ENCODE measurements around the gene CHURC1. TPM values are rescaled to one million over a fixed set of nuclear protein-coding genes. Genes with fewer than 3 reads are reported as not detected.

CHURC1 gene
- total and polyA plus RNA-seq, 2 of the 8 experiments (the other 6 are each of a cell fraction or from before 2014, with no cell fraction given): 50.2 to 59.3 TPM

- POLR2A ChIA-PET (ENCODE audit: partially characterized antibody): interaction anchor here (0.9 to 1.3 kb wide), 3 partner anchors 10 to 34 kb away, joined by 3 to 6 read pairs (median 5); partner anchors contain the start of gene CHURC1
- no peak for TF ChIP-seq BACH1 (IDR thresholded peaks at IDR 0.05; ENCODE audit: low read length)
- no peak for TF ChIP-seq CTCF (IDR thresholded peaks at IDR 0.05; ENCODE audit: control extremely low read depth in 1 of 3, insufficient read depth in 1 of 3, low read depth in 1 of 3, low read length in 3 of 3)
- no peak for TF ChIP-seq USF2 (IDR thresholded peaks at IDR 0.05; ENCODE audit: low read length)
- no peak for TF ChIP-seq BCL11A (IDR thresholded peaks at IDR 0.05; ENCODE audit: low read depth in 2 of 2, low read length in 2 of 2)
- no peak for TF ChIP-seq CHD1 (IDR thresholded peaks at IDR 0.05; ENCODE audit: low read depth, low read length)
- TF ChIP-seq SIX5 (IDR thresholded peaks at IDR 0.05; ENCODE audit: low read depth, low read length): no peak
- TF ChIP-seq SP1 (IDR thresholded peaks at IDR 0.05; ENCODE audit: low read depth, low read length): no peak
Measured at GRCh38 chr14:64880221-64881121, 33.8 kb upstream of the CHURC1 start.

More at GRCh38 chr14:64880221-64881121, 33.8 kb upstream of the CHURC1 start:
- Histone ChIP-seq H2AFZ (ENCODE audit: low read length) (peak overlapping the region; percentile 89), H3K4me1 (replicated peaks in 1 of 4; ENCODE audit: control insufficient read depth in 3 of 4, insufficient read depth in 4 of 4, low read length in 3 of 4) (peaks cover 0 to 3% (median 1%) of the 10 kb centered on the region in 4 experiments; a peak in 5 of 7 replicates), H3K23me2 (ENCODE audit: low read depth, low read length) (peaks cover 8% of the 10 kb centered on the region; the same call in 1 of the 2 replicates), H3K4me2 (ENCODE audit: insufficient read depth in 1 of 2, low read depth in 2 of 2, low read length in 2 of 2) (peak overlapping the region; percentile 98 to 99), H2BK15ac (ENCODE audit: low read length) (no peak overlapping the region), H2BK120ac (replicated peaks; ENCODE audit: low read depth, low read length) (no peak overlapping the region), H3K4ac (replicated peaks; ENCODE audit: insufficient read length, low read depth, low read length) (no peak overlapping the region), H4K91ac (replicated peaks; ENCODE audit: insufficient read length, low read length) (peak overlapping the region; percentile 22), H4K20me1 (replicated peaks in 1 of 2; ENCODE audit: control insufficient read depth in 1 of 2, insufficient read depth in 2 of 2, low read length in 2 of 2) (no peaks in the 10 kb centered on the region), H3K36me3 (ENCODE audit: control insufficient read depth in 2 of 4, insufficient read depth in 4 of 4, low read length in 3 of 4) (no peaks in the 10 kb centered on the region), H3K27me3 (replicated peaks in 1 of 4; ENCODE audit: control insufficient read depth in 3 of 4, extremely low read depth in 1 of 4, insufficient read depth in 3 of 4, low read length in 3 of 4) (peaks cover 0 to 34% (median 24%) of the 10 kb centered on the region in 4 experiments; a peak in 6 of 7 replicates), H2BK20ac (ENCODE audit: low read length) (no peak overlapping the region), H3K18ac (ENCODE audit: extremely low read depth, low read length) (no peak overlapping the region; the same call in 1 of the 2 replicates), H3K9ac (replicated peaks in 1 of 4; ENCODE audit: extremely low read depth in 1 of 4, low read depth in 3 of 4, low read length in 3 of 4) (peak overlapping the region in 3 of 4 experiments; percentile 36 to 72 (median 55); a peak in 5 of 7 replicates), H3K27ac (ENCODE audit: low read depth, low read length) (no peak overlapping the region), H3K4me3 (ENCODE audit: extremely low read depth in 1 of 4, insufficient read depth in 2 of 4, low read depth in 3 of 4, low read length in 4 of 4) (peak overlapping the region; percentile 56 to 82 (median 66)), H2AK5ac (ENCODE audit: low read depth, low read length) (no peak overlapping the region), H3K23ac (ENCODE audit: insufficient read length) (no peak overlapping the region), H3K79me1 (ENCODE audit: low read depth, low read length) (no peaks in the 10 kb centered on the region), H3K79me2 (ENCODE audit: control insufficient read depth in 1 of 2, insufficient read depth in 2 of 2, low read length in 2 of 2) (no peaks in the 10 kb centered on the region), H2BK5ac (ENCODE audit: low read depth, low read length) (peak overlapping the region; percentile 24; the same call in 1 of the 2 replicates), H3K9me3 (ENCODE audit: insufficient read depth in 2 of 2, low read depth in 1 of 2, low read length in 1 of 2) (no peaks in the 10 kb centered on the region), H4K5ac (ENCODE audit: insufficient read length, low read depth, low read length) (no peak overlapping the region), H3K56ac (replicated peaks; ENCODE audit: insufficient read length, low read depth, low read length) (no peak overlapping the region), H2BK12ac (ENCODE audit: low read depth, low read length) (no peak overlapping the region), H4K8ac (ENCODE audit: extremely low read depth, insufficient read depth, low read length) (no peak overlapping the region; the same call in 1 of the 2 replicates), H3K14ac (ENCODE audit: insufficient read length) (no peak overlapping the region)
- CTCF ChIA-PET (ENCODE audit: partially characterized antibody): interaction anchor here (1.0 to 9.1 kb wide), 17 partner anchors 8 to 140 kb away, joined by 3 to 97 read pairs (median 8); no protein-coding TSS in a partner anchor
- WGBS, 2 experiments (ENCODE audit: extremely low coverage in 1 of 2, insufficient coverage in 1 of 2, insufficient read length in 1 of 2, insufficient replicate concordance in 2 of 2, low coverage in 1 of 2, low lambda C conversion rate in 2 of 2, missing lambda C conversion rate in 1 of 2): 5% methylated on average over 30 of the region's 49 CpGs; no CpG with 5 or more reads in 1 of the 2 experiments
- DNase-seq (ENCODE audit: low read depth in 1 of 2, low spot score in 2 of 2) (peak in 1 of 2 experiments; percentile 88), FAIRE-seq (no peak)
